ENCODE measurements around the gene SIK3.

SIK3 gene

GRCh38 chr11:117059611-117060148 is 38.5 kb downstream of the SIK3 start:
- TF ChIP-seq NFIC (IDR thresholded peaks at IDR 0.05) (no peak), CEBPB (IDR thresholded peaks at IDR 0.05) (no peak), USF1 (IDR thresholded peaks at IDR 0.05) (no peak), RAD21 (IDR thresholded peaks at IDR 0.05; ENCODE audit: low read depth) (no peak), REST (IDR thresholded peaks at IDR 0.05; ENCODE audit: low read depth) (no peak), TEAD4 (IDR thresholded peaks at IDR 0.05) (no peak), ZBTB7A (IDR thresholded peaks at IDR 0.05; ENCODE audit: low read depth) (no peak), EGR1 (IDR thresholded peaks at IDR 0.05) (no peak), TCF12 (IDR thresholded peaks at IDR 0.05; ENCODE audit: low read depth) (no peak), CREB1 (IDR thresholded peaks at IDR 0.05; ENCODE audit: low read depth) (no peak), MAX (IDR thresholded peaks at IDR 0.05) (no peak), FOXM1 (IDR thresholded peaks at IDR 0.05; ENCODE audit: borderline replicate concordance, low read depth) (no peak), TAF1 (IDR thresholded peaks at IDR 0.05; ENCODE audit: low read depth) (no peak), EP300 (IDR thresholded peaks at IDR 0.05; ENCODE audit: borderline replicate concordance) (no peak), YY1 (IDR thresholded peaks at IDR 0.05; ENCODE audit: low read depth) (no peak)

- TF ChIP-seq FOXM1 (IDR thresholded peaks at IDR 0.05; ENCODE audit: borderline replicate concordance, low read depth), result no peak
- no peak for TF ChIP-seq NFIC (IDR thresholded peaks at IDR 0.05)
- TF ChIP-seq CEBPB (IDR thresholded peaks at IDR 0.05), result no peak
- no peak for TF ChIP-seq TAF1 (IDR thresholded peaks at IDR 0.05; ENCODE audit: low read depth)
- TF ChIP-seq ZBTB7A (IDR thresholded peaks at IDR 0.05; ENCODE audit: low read depth), result no peak
- TF ChIP-seq EP300 (IDR thresholded peaks at IDR 0.05; ENCODE audit: borderline replicate concordance), result no peak
- TF ChIP-seq REST (IDR thresholded peaks at IDR 0.05; ENCODE audit: low read depth), result no peak
- no peak for TF ChIP-seq TEAD4 (IDR thresholded peaks at IDR 0.05)
- TF ChIP-seq YY1 (IDR thresholded peaks at IDR 0.05; ENCODE audit: low read depth), result no peak
- no peak for TF ChIP-seq TCF12 (IDR thresholded peaks at IDR 0.05; ENCODE audit: low read depth)
- TF ChIP-seq USF1 (IDR thresholded peaks at IDR 0.05), result no peak
- no peak for TF ChIP-seq EGR1 (IDR thresholded peaks at IDR 0.05)
- TF ChIP-seq CREB1 (IDR thresholded peaks at IDR 0.05; ENCODE audit: low read depth), result no peak
- no peak for TF ChIP-seq MAX (IDR thresholded peaks at IDR 0.05)
- TF ChIP-seq RAD21 (IDR thresholded peaks at IDR 0.05; ENCODE audit: low read depth), result no peak
These were observed 39.4 kb downstream of the SIK3 start for GRCh38 chr11:117058761-117059261.

- TF ChIP-seq REST (IDR thresholded peaks at IDR 0.05; ENCODE audit: low read depth) (no peak), NFIC (IDR thresholded peaks at IDR 0.05) (no peak), TEAD4 (IDR thresholded peaks at IDR 0.05) (no peak), EP300 (IDR thresholded peaks at IDR 0.05; ENCODE audit: borderline replicate concordance) (no peak), RAD21 (IDR thresholded peaks at IDR 0.05; ENCODE audit: low read depth) (no peak), USF1 (IDR thresholded peaks at IDR 0.05) (no peak), FOXM1 (IDR thresholded peaks at IDR 0.05; ENCODE audit: borderline replicate concordance, low read depth) (no peak), CREB1 (IDR thresholded peaks at IDR 0.05; ENCODE audit: low read depth) (no peak), ZBTB7A (IDR thresholded peaks at IDR 0.05; ENCODE audit: low read depth) (no peak), MAX (IDR thresholded peaks at IDR 0.05) (no peak), YY1 (IDR thresholded peaks at IDR 0.05; ENCODE audit: low read depth) (no peak), EGR1 (IDR thresholded peaks at IDR 0.05) (no peak), TAF1 (IDR thresholded peaks at IDR 0.05; ENCODE audit: low read depth) (no peak)
These were observed 40.5 kb downstream of the SIK3 start for GRCh38 chr11:117057727-117058126.
